ENCODE data around the gene THRAP3. TPM values are rescaled to one million over a fixed set of nuclear protein-coding genes. Genes with fewer than 3 reads are reported as not detected.
A peak's percentile ranks its signal among the peaks of the same experiment; 100 is the strongest.

The THRAP3 gene
- total and polyA plus RNA-seq, 5 donors = 32.6 to 85.5 (median 75.5) TPM

- Histone ChIP-seq H3K4me3 (ENCODE audit: low read length) (no peak overlapping the region), H3K27ac (ENCODE audit: low read length) (no peak overlapping the region), H3K9me3 (ENCODE audit: control insufficient read depth, low read length) (no peaks in the 10 kb centered on the region), H3K4me1 (ENCODE audit: control insufficient read depth, insufficient read depth, low read length) (peaks cover 13% of the 10 kb centered on the region), H3K27me3 (ENCODE audit: control insufficient read depth, insufficient read depth) (no peaks in the 10 kb centered on the region)
- intact Hi-C loops (cut with DNase I) = no loop called here
- no peak for DNase-seq
- WGBS = 41% methylated on average over 5 of the region's 5 CpGs
- peak; percentile 34 to 58 for ATAC-seq
Measured at GRCh38 chr1:36253161-36253862, 29.1 kb downstream of the THRAP3 start.

DNA sequence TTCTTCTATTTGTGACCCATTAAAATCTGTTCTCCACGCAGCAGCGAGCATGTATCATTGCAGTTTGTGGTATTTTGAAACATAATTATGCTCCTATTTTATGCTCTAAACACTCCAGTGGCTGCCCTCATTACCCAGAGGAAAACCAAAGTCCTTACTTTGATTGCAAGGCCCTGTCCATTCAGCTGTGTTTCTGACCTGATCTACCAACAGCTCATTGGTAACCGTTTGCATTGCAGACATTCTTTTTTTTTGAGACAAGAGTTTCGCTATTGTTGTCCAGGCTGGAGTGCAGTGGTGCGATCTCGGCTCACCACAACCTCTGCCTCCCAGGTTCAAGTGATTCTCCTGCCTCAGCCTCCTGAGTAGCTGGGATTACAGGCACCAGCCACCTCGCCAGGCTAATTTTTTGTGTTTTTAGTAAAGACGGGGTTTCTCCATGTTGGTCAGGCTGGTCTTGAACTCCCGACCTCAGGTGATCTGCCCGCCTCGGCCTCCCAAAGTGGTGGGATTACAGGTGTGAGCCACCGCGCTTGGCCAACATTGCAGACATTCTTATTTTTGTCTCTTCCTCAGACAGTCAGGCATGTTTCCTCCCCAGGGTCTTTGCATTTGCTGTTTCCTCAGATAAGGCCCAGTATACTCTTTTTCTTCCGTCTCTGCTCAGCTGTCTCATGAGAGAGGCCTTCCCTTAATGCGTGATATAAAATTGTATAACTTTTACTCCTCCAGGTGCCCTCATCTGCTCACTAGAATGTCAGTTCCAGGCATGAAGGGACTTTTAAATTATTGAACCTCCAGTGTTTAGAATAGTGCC is 32.5 kb downstream of the THRAP3 start:
- 74% methylated on average over 15 of the region's 15 CpGs for WGBS
- DNase-seq (no peak), ATAC-seq (no peak)
- peaks cover 13% of the 10 kb centered on the region for H3K4me1 ChIP-seq (ENCODE audit: control insufficient read depth, insufficient read depth, low read length)
- no peaks in the 10 kb centered on the region for H3K27me3 ChIP-seq (ENCODE audit: control insufficient read depth, insufficient read depth)
- no peak overlapping the region for H3K4me3 ChIP-seq (ENCODE audit: low read length)
- intact Hi-C loops (cut with DNase I) = no loop called here
- no peaks in the 10 kb centered on the region for H3K9me3 ChIP-seq (ENCODE audit: control insufficient read depth, low read length)
- no peak overlapping the region for H3K27ac ChIP-seq (ENCODE audit: low read length)

GRCh38 chr1:36257375-36257767 is 33.1 kb downstream of the THRAP3 start:
- no peak overlapping the region for H3K4me3 ChIP-seq (ENCODE audit: low read length)
- intact Hi-C loops (cut with DNase I) = no loop called here
- no peak overlapping the region for H3K27ac ChIP-seq (ENCODE audit: low read length)
- H3K27me3 ChIP-seq (ENCODE audit: control insufficient read depth, insufficient read depth) = no peaks in the 10 kb centered on the region
- ATAC-seq (peak in 1 of 2 donors; percentile 33), DNase-seq (no peak)
- peaks cover 9% of the 10 kb centered on the region for H3K4me1 ChIP-seq (ENCODE audit: control insufficient read depth, insufficient read depth, low read length)
- H3K9me3 ChIP-seq (ENCODE audit: control insufficient read depth, low read length) = no peaks in the 10 kb centered on the region
- WGBS = 94% methylated on average over 2 of the region's 2 CpGs

DNA sequence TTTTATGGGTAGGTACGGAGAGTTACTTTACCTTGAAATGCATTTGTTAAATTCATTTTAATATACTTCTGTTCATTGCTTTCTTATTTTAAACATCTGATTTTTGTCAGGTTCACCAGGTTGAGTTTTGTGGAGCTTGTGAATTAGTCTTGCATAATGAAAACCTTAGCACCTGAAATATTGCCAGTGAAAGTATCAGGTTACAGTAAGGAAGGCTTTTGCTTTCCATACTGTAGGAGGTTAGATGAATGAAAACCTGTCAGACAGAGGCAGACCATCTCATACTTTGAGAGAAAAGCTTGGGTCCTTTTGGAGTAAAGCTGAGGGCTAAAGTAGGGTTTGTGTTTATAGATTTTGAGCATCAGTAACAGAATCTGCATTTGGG is 34.7 kb downstream of the THRAP3 start:
- H3K4me3 ChIP-seq (ENCODE audit: low read length) = no peak overlapping the region
- WGBS = 93% methylated on average over 1 of the region's 1 CpG

DNA sequence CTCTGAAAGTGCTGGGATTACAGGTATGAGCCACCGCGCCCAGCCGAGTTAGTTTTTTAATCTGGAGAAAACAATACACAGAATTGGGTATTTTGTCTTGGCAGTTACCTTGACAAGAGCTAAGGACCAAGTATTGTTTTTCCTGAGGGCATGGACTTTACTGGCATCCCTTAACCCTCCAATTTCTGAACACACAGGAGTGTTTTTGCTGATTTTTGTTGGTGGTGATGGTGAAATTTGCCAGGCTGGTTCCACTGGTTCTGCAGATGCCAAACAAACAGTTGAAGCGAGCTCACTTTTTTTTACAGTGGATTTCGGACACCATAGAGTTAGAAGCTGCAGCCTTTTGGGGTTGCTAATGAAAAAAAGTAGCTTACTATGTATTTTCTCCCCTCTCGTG is 44.7 kb downstream of the THRAP3 start:
- Histone ChIP-seq H3K27me3 (ENCODE audit: control insufficient read depth, insufficient read depth) (no peaks in the 10 kb centered on the region), H3K4me3 (ENCODE audit: low read length) (no peak overlapping the region), H3K9me3 (ENCODE audit: control insufficient read depth, low read length) (no peaks in the 10 kb centered on the region), H3K4me1 (ENCODE audit: control insufficient read depth, insufficient read depth, low read length) (peaks cover 2% of the 10 kb centered on the region), H3K27ac (ENCODE audit: low read length) (no peak overlapping the region)
- intact Hi-C loops (cut with DNase I) = no loop called here
- 93% methylated on average over 6 of the region's 6 CpGs for WGBS
- DNase-seq = no peak
- ATAC-seq = no peak

More for the DNA sequence above, 34.7 kb downstream of the THRAP3 start:
- Histone ChIP-seq H3K27me3 (ENCODE audit: control insufficient read depth, insufficient read depth) (no peaks in the 10 kb centered on the region), H3K4me1 (ENCODE audit: control insufficient read depth, insufficient read depth, low read length) (peaks cover 6% of the 10 kb centered on the region), H3K9me3 (ENCODE audit: control insufficient read depth, low read length) (no peaks in the 10 kb centered on the region), H3K27ac (ENCODE audit: low read length) (no peak overlapping the region)
- intact Hi-C loops (cut with DNase I) = no loop called here
- ATAC-seq = no peak
- DNase-seq = no peak

GRCh38 chr1:36269408-36269838 is 45.2 kb downstream of the THRAP3 start:
- H3K27me3 ChIP-seq (ENCODE audit: control insufficient read depth, insufficient read depth) = no peaks in the 10 kb centered on the region
- H3K9me3 ChIP-seq (ENCODE audit: control insufficient read depth, low read length) = no peaks in the 10 kb centered on the region
- WGBS = 61% methylated on average over 2 of the region's 2 CpGs
- no peak overlapping the region for H3K4me3 ChIP-seq (ENCODE audit: low read length)
- no peak for DNase-seq
- no peak overlapping the region for H3K27ac ChIP-seq (ENCODE audit: low read length)
- no peaks in the 10 kb centered on the region for H3K4me1 ChIP-seq (ENCODE audit: control insufficient read depth, insufficient read depth, low read length)
- intact Hi-C loops (cut with DNase I) = no loop called here
- peak in 1 of 2 donors; percentile 38 for ATAC-seq

- DNase-seq = no peak
Measured at GRCh38 chr1:36273024-36273423, 48.8 kb downstream of the THRAP3 start.

DNA sequence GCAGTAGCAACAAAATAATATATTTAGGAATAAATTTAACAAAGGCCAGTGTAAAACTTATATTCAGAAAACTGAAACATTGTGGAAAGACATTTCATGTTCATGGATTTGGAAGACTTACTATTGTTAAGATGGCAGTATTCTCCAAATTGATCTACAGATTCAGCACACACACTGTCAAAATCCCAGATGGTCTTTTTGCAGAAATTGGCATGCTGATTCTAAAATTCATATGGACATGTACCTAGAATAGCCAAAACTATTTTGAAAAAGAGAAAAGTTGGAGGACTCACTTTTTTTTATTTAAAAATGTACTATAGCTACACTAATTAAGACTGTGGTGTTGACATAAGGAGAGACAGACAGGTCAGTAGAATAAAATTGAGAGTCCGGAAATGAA is 50.0 kb downstream of the THRAP3 start:
- intact Hi-C loops (cut with DNase I) = no loop called here
- DNase-seq (no peak), ATAC-seq (no peak)
- peaks cover 1% of the 10 kb centered on the region for H3K4me1 ChIP-seq (ENCODE audit: control insufficient read depth, insufficient read depth, low read length)
- H3K4me3 ChIP-seq (ENCODE audit: low read length) = no peak overlapping the region
- no peak overlapping the region for H3K27ac ChIP-seq (ENCODE audit: low read length)
- WGBS = 93% methylated on average over 1 of the region's 1 CpG
- no peaks in the 10 kb centered on the region for H3K9me3 ChIP-seq (ENCODE audit: control insufficient read depth, low read length)
- H3K27me3 ChIP-seq (ENCODE audit: control insufficient read depth, insufficient read depth) = no peaks in the 10 kb centered on the region

More at GRCh38 chr1:36273024-36273423, 48.8 kb downstream of the THRAP3 start:
- Histone ChIP-seq H3K4me3 (ENCODE audit: low read length) (no peak overlapping the region), H3K9me3 (ENCODE audit: control insufficient read depth, low read length) (no peaks in the 10 kb centered on the region), H3K4me1 (ENCODE audit: control insufficient read depth, insufficient read depth, low read length) (peaks cover 1% of the 10 kb centered on the region), H3K27ac (ENCODE audit: low read length) (no peak overlapping the region), H3K27me3 (ENCODE audit: control insufficient read depth, insufficient read depth) (no peaks in the 10 kb centered on the region)
- whole genome bisulfite sequencing = 48% methylated on average over 5 of the region's 5 CpGs
- peak in 1 of 2 donors; percentile 38 for ATAC-seq
- intact Hi-C loops (cut with DNase I) = no loop called here

- Histone ChIP-seq H3K9me3 (ENCODE audit: control insufficient read depth, low read length) (no peaks in the 10 kb centered on the region), H3K4me3 (ENCODE audit: low read length) (no peak overlapping the region), H3K27me3 (ENCODE audit: control insufficient read depth, insufficient read depth) (no peaks in the 10 kb centered on the region), H3K27ac (ENCODE audit: low read length) (no peak overlapping the region), H3K4me1 (ENCODE audit: control insufficient read depth, insufficient read depth, low read length) (peaks cover 3% of the 10 kb centered on the region)
- 97% methylated on average over 6 of the region's 6 CpGs for WGBS
- intact Hi-C loops (cut with DNase I) = no loop called here
- ATAC-seq (no peak), DNase-seq (no peak)
Measured at GRCh38 chr1:36276688-36277087, 52.4 kb downstream of the THRAP3 start.

GRCh38 chr1:36279110-36279788 is 55.0 kb downstream of the THRAP3 start:
- Histone ChIP-seq H3K27ac (ENCODE audit: low read length) (peak overlapping the region; percentile 45), H3K4me3 (ENCODE audit: low read length) (no peak overlapping the region), H3K9me3 (ENCODE audit: control insufficient read depth, low read length) (no peaks in the 10 kb centered on the region), H3K27me3 (ENCODE audit: control insufficient read depth, insufficient read depth) (no peaks in the 10 kb centered on the region), H3K4me1 (ENCODE audit: control insufficient read depth, insufficient read depth, low read length) (peaks cover 3% of the 10 kb centered on the region)
- intact Hi-C loops (cut with DNase I) = no loop called here
- no peak for DNase-seq
- ATAC-seq = peak; percentile 51 to 61
- WGBS = 35% methylated on average over 2 of the region's 2 CpGs

Data from right cardiac atrium (tissue), 5 donors.